Fibroblast of skin of right quadriceps (primary cell): ENCODE data around the gene CMSS1.

Experiments
- DNase-seq: peaks from one replicate; pipeline ENCODE4 v3.0.0-alpha.2; 2013

The CMSS1 gene

GRCh38 chr3:100159331-100160153, 341.9 kb downstream of the CMSS1 start:
- peak; percentile 79 for DNase-seq

- DNase-seq: peak; percentile 36
Measured at GRCh38 chr3:100160521-100160920, 342.9 kb downstream of the CMSS1 start.

GRCh38 chr3:100163787-100164186, 346.1 kb downstream of the CMSS1 start:
- DNase-seq: no peak

- DNase-seq: no peak
Measured at GRCh38 chr3:100164743-100165142, 347.1 kb downstream of the CMSS1 start.

- DNase-seq: no peak
Measured at GRCh38 chr3:100165926-100166550, 348.4 kb downstream of the CMSS1 start.

GRCh38 chr3:100169201-100169920, 351.7 kb downstream of the CMSS1 start:
- DNase-seq: no peak

- no peak for DNase-seq
Measured at GRCh38 chr3:100170486-100170885, 352.8 kb downstream of the CMSS1 start.

- DNase-seq: no peak
Measured at GRCh38 chr3:100171211-100171914, 353.7 kb downstream of the CMSS1 start.

GRCh38 chr3:100173961-100174360, 356.3 kb downstream of the CMSS1 start:
- DNase-seq: peak; percentile 49

- DNase-seq: no peak
Measured at GRCh38 chr3:100175637-100176280, 358.1 kb downstream of the CMSS1 start.

- no peak for DNase-seq
Measured at GRCh38 chr3:100179692-100180349, 362.2 kb downstream of the CMSS1 start.

- no peak for DNase-seq
Measured at GRCh38 chr3:100183608-100184125, 366.0 kb downstream of the CMSS1 start.

GRCh38 chr3:100184948-100185570, 367.4 kb downstream of the CMSS1 start:
- peak; percentile 64 for DNase-seq

- DNase-seq: peak; percentile 12
Measured at GRCh38 chr3:100185847-100186246, 368.2 kb downstream of the CMSS1 start.

- DNase-seq: no peak
Measured at GRCh38 chr3:100189444-100189964, 371.8 kb downstream of the CMSS1 start.

- DNase-seq: peak; percentile 2
Measured at GRCh38 chr3:100195375-100195774, 377.7 kb downstream of the CMSS1 start.

- DNase-seq: no peak
Measured at GRCh38 chr3:100197876-100198275, 380.2 kb downstream of the CMSS1 start.

GRCh38 chr3:100198579-100199269, 381.1 kb downstream of the CMSS1 start:
- no peak for DNase-seq

- peak; percentile 32 for DNase-seq
Measured at GRCh38 chr3:100205171-100205570, 387.5 kb downstream of the CMSS1 start.

GRCh38 chr3:100206687-100207086, 389.0 kb downstream of the CMSS1 start:
- DNase-seq: no peak
